CD4-positive, alpha-beta T cell treated with Interleukin-4 for 4 hours (primary cell): ENCODE measurements around the gene FSTL1.
A peak's percentile ranks its signal among the peaks of the same experiment; 100 is the strongest.

Experiments used
- DNase-seq: peaks from one replicate; pipeline ENCODE4 v3.0.0-alpha.2; 2020

Gene FSTL1

DNA sequence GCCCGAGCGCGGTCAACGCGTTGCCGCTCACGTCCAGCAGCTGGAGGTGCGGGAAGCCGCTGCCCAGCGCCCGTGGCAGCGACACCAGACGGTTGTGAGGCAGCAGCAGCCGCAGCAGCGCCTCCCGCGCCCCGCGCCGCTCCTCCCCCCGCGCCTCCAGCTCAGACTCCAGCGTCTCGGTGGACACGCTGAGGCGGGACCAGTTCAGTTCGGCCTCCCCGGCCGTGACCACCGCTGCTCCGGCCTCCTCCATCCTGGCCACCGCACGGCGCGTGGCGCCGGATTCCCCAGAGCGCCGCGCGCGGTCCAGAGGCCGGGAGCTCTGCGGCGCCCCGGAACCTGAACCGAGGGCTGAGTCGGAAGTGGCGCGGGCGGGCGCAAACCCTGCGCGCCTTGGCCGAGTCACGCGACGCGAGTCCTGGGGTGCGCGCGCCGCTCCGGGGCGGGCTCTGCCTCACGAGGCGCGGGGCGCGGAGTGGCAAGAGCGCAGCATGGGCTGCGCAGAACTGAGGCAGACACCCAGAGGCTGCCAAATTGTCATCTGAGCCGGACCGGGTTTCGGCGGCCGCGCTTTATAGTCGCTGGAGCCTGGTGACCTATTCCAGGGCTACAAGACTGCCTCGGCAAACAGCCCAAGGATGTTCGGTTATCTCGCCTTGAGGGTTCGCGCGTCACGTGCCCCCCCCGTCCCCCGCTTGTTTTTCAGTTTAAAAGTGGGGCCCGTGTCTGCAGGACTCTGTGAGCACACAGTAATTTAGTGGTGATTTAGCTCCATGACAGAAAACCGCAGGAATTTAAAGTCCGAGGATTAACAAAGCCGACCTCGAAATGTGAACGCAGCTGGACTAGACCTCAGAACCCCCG, 101.6 kb downstream of the FSTL1 start, which contains the start of gene LRRC58:
Gene LRRC58, minus strand, starts transcription at position 364 of the 864 bp plus-strand sequence. Its CDS starts 111 bp downstream, at position 253.
- peak; percentile 85 for DNase-seq

DNA sequence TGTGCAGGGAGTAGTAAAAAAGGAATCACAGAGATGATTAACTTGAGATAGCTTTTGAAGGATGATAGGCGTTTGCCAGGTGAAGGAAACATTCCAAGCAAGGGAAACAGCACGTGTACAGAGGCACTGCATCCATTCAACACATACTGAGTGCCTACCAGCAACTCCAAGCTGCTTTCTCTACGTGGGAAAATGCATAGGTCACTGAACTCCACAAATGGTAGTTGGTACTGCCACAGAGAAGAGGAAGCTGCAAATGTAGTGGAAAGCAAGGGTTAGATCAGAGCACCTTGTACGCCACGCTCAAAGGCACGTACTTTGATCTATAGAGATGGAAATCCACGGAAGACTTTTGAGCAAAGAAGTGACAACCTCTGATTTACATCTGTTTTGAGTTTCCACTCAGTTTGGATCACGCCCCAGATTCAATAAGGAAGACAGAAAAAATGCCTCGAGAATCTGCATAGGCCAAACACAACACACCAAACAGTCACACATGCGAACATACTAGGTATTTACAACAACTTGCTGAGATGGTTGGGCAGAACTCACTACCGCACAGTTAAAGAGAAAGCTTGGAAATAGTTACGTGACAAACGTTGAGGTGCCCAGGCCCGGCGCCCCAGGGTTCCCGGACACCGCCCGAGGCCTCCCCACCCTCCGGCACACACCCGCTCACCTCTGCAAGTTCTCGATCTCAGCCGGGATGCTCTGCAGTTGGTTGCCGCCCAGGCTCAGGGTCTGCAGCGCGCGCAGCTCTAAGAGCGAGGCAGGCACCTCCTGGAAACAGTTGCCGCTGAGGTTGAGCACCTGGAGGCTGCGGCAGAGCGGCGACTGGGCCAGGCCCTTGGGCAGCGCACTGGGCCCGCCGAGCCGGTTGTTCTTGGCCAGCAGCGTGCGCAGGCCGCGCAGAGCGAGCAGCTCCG, 102.5 kb downstream of the FSTL1 start:
- DNase-seq, result peak; percentile 43

DNA sequence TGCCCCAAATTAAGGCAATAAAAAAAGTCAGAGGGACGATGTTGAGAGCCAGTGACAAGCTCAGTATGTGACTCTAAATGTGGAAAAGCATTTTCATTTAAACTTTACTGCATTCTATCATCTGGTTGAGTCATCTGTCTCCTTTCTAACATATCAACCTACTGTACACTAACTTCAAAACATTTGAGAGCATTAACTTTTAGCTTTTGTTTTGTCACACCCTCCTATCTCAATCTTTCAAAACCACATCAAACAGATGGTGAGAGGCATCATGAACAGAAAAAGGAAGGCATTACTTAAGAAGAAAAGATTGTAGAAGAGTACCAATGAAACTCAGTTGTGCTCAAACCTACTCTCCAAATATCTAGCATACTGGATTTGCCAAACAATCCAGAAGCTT, 106.4 kb downstream of the FSTL1 start:
- peak; percentile 85 for DNase-seq
